ENCODE data around the gene THSD7B. TPM values are rescaled to one million over a fixed set of nuclear protein-coding genes. Genes with fewer than 3 reads are reported as not detected.

THSD7B gene
- total and polyA plus RNA-seq, 2 of the 13 experiments (the other 11 are each of a cell fraction or from before 2014, with no cell fraction given) = 0.02 TPM; not detected in 1

DNA sequence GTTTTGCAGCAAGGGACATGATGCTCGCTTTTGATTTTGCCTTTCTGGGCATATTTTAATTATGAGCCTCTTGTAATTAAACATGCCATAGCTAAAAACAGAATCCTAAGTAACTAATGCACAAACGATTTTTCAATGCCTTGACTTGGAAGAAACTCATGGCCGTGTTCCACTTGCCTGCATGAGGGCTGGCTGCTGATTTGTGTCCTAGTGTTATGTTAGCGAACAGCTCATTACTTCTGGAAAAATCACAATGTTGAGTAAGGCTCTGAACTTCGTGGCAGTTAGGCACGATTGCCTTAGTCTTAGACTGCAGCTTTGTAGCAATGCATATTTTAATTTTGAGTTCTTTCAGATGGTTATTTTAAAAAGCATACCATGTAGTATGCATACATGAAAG lies 4.5 kb downstream of the THSD7B start:
- no peaks in the 10 kb centered on the region for H4K20me1 ChIP-seq (ENCODE audit: insufficient read depth, low read length)
- 5% methylated on average over 6 of the region's 6 CpGs for WGBS (ENCODE audit: low lambda C conversion rate)
- H3K79me2 ChIP-seq (ENCODE audit: insufficient read depth, low read length) = no peaks in the 10 kb centered on the region
- no peak overlapping the region for H3K4me2 ChIP-seq (ENCODE audit: low read depth, low read length)
- in situ Hi-C loops (cut with HindIII; ENCODE audit: extremely low pct_ligation_motif_present, low pct_unique_long_range_greater_than_20kb) = no loop called here
- H3K36me3 ChIP-seq (replicated peaks in 1 of 2; ENCODE audit: control insufficient read depth in 1 of 2, insufficient read depth in 2 of 2, low read length in 2 of 2) = no peaks in the 10 kb centered on the region
- peaks cover 0 to 18% of the 10 kb centered on the region in 2 experiments; a peak in 2 of 5 replicates for H3K27me3 ChIP-seq (ENCODE audit: control insufficient read depth in 1 of 2, insufficient read depth in 2 of 2, low read length in 2 of 2)
- intact Hi-C loops (cut with micrococcal nuclease; ENCODE audit: unreplicated experiment) = no loop called here
- no peak overlapping the region for H3K9ac ChIP-seq (ENCODE audit: insufficient read depth, low read depth, low read length)
- TF ChIP-seq, protein P1, sequence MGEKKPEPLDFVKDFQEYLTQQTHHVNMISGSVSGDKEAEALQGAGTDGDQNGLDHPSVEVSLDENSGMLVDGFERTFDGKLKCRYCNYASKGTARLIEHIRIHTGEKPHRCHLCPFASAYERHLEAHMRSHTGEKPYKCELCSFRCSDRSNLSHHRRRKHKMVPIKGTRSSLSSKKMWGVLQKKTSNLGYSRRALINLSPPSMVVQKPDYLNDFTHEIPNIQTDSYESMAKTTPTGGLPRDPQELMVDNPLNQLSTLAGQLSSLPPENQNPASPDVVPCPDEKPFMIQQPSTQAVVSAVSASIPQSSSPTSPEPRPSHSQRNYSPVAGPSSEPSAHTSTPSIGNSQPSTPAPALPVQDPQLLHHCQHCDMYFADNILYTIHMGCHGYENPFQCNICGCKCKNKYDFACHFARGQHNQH (CRISPR knock-in tag; IDR thresholded peaks at IDR 0.05) = no peak
- no peak for TF ChIP-seq ZMAT3 (CRISPR knock-in tag; conservative IDR thresholded peaks at IDR 0.05)
- no peak for TF ChIP-seq ZNF816 (CRISPR knock-in tag; IDR thresholded peaks at IDR 0.05; ENCODE audit: borderline replicate concordance)
- no peak for TF ChIP-seq ZNF253 (CRISPR knock-in tag; IDR thresholded peaks at IDR 0.05; ENCODE audit: borderline replicate concordance)
- no peak for TF ChIP-seq HNRNPLL (IDR thresholded peaks at IDR 0.05; ENCODE audit: low read depth, low read length, poor library complexity, severe bottlenecking)
- TF ChIP-seq ZBTB21 (CRISPR knock-in tag; IDR thresholded peaks at IDR 0.05) = no peak
- TF ChIP-seq ZNF468 (CRISPR knock-in tag; IDR thresholded peaks at IDR 0.05) = no peak
- no peak for TF ChIP-seq ZNF232 (CRISPR knock-in tag; IDR thresholded peaks at IDR 0.05; ENCODE audit: borderline replicate concordance)
- no peak for TF ChIP-seq MYNN (CRISPR knock-in tag; IDR thresholded peaks at IDR 0.05; ENCODE audit: low read depth)
- no peak for TF ChIP-seq TBX3 (IDR thresholded peaks at IDR 0.05; ENCODE audit: borderline replicate concordance)
- no peak for DNase-seq (ENCODE audit: low spot score)
- FAIRE-seq = no peak
- H3K9me3 ChIP-seq (ENCODE audit: low read length) = no peaks in the 10 kb centered on the region
- no peaks in the 10 kb centered on the region for H3K4me1 ChIP-seq (ENCODE audit: insufficient read depth, low read length)
- ATAC-seq = no peak
- CTCF ChIA-PET (ENCODE audit: low intra/inter-chr PET ratio, low total read pairs) = no interaction called here
- no peak overlapping the region for H3K4me3 ChIP-seq (replicated peaks in 1 of 3; ENCODE audit: insufficient read depth in 1 of 3, low read depth in 2 of 3, low read length in 3 of 3)
- no peak overlapping the region for H2AFZ ChIP-seq (ENCODE audit: low read length)
- POLR2A ChIA-PET = no interaction called here
- no peak overlapping the region for H3K27ac ChIP-seq (ENCODE audit: extremely low read length, insufficient read depth, low read length)
- BruUV-seq (replicated peaks) = no TSS peak

Measured in HepG2 (cell line).